OCI-LY3 (cell line): ENCODE data around the gene UBE2E2.

Experiments used
- H2AFZ ChIP-seq: fragments of 200-600, 300-600 bp; shearing (Covaris generic); 2 replicates; pipeline ENCODE4 v1.6.0; 2014; ENCODE audit warnings: antibody characterized with exemption, low read depth, low read length
- H3K27ac ChIP-seq: fragments of 200-600, 300-600 bp; sonication (generic); 2 replicates; pipeline ENCODE4 v1.5.1; 2014; ENCODE audit warnings: mild to moderate bottlenecking, low read length, moderate library complexity, mixed read lengths
- H3K27me3 ChIP-seq: fragments of 200-600, 300-600 bp; sonication (generic); 2 replicates; pipeline ENCODE4 v1.6.1; 2014; ENCODE audit warnings: low read depth, low read length, mixed read lengths
- H3K36me3 ChIP-seq: fragments of 200-600, 300-600 bp; sonication (generic); replicated peaks from 2 replicates; pipeline ENCODE3; 2014; ENCODE audit warnings: low read depth, low read length, mixed read lengths
- H3K4me1 ChIP-seq: fragments of 300-600, 200-600 bp; sonication (generic); 2 replicates; pipeline ENCODE4 v1.6.1; 2014; ENCODE audit warnings: low read length, mixed read lengths
- H3K4me2 ChIP-seq: fragments of 200-600, 300-600 bp; sonication (generic); 2 replicates; pipeline ENCODE4 v1.6.1; 2014; ENCODE audit warnings: low read length, mixed read lengths
- H3K4me3 ChIP-seq: fragments of 300-600, 200-600 bp; sonication (generic); 2 replicates; pipeline ENCODE4 v1.5.1; 2014; ENCODE audit warnings: antibody characterized with exemption, mild to moderate bottlenecking, low read length, moderate library complexity
- H3K79me2 ChIP-seq: fragments of 300-600, 200-600 bp; shearing (Covaris generic); 2 replicates; pipeline ENCODE4 v1.6.1; 2014; ENCODE audit warnings: mild to moderate bottlenecking, low read length, mixed read lengths
- H3K9ac ChIP-seq: fragments of 300-600, 200-600 bp; shearing (Covaris generic); 2 replicates; pipeline ENCODE4 v1.6.0; 2014; ENCODE audit warnings: mild to moderate bottlenecking, low read length, moderate library complexity
- H3K9me3 ChIP-seq: fragments of 200-600, 300-600 bp; shearing (Covaris generic); 2 replicates; pipeline ENCODE4 v1.6.1; 2014; ENCODE audit warnings: low read length, mixed read lengths; ENCODE audit not compliant: insufficient read depth
- H4K20me1 ChIP-seq: fragments of 200-600, 300-600 bp; sonication (generic); 2 replicates; pipeline ENCODE4 v1.6.1; 2016; ENCODE audit warnings: low read length, mixed read lengths; ENCODE audit not compliant: insufficient read depth
- CTCF ChIP-seq: fragments of 200-600, 300-600 bp; sonication (generic); IDR thresholded peaks from 2 replicates; pipeline ENCODE4 v1.5.1; 2014; ENCODE audit warnings: antibody characterized with exemption, low read length, low read depth
- EZH2phosphoT487 ChIP-seq: fragments of 200-600 bp; shearing (Covaris generic); IDR thresholded peaks from 2 replicates; pipeline ENCODE4 v1.6.1; 2018; ENCODE audit warnings: antibody characterized with exemption, mixed run types, low read depth

UBE2E2 gene

GRCh38 chr3:23383875-23384274 is 180.7 kb downstream of the UBE2E2 start:
- no peaks in the 10 kb centered on the region for H3K27me3 ChIP-seq
- no peak for TF ChIP-seq CTCF
- no peak for TF ChIP-seq EZH2phosphoT487
- H3K4me2 ChIP-seq: no peak overlapping the region
- H4K20me1 ChIP-seq: 0 out of 2 replicates have a peak, but pooled peaks cover 15% of the 10 kb centered on the region
- peaks cover 25% of the 10 kb centered on the region for H3K4me1 ChIP-seq
- no peak overlapping the region for H3K27ac ChIP-seq
- H3K36me3 ChIP-seq: no peaks in the 10 kb centered on the region
- no peak overlapping the region for H3K4me3 ChIP-seq
- no peak overlapping the region for H3K9ac ChIP-seq
- no peaks in the 10 kb centered on the region for H3K9me3 ChIP-seq
- peaks cover 21% of the 10 kb centered on the region for H3K79me2 ChIP-seq
- no peak overlapping the region for H2AFZ ChIP-seq

GRCh38 chr3:23385327-23385726 is 182.2 kb downstream of the UBE2E2 start:
- Histone ChIP-seq H3K79me2 (peaks cover 18% of the 10 kb centered on the region), H3K27ac (no peak overlapping the region), H3K36me3 (no peaks in the 10 kb centered on the region), H4K20me1 (peaks cover 25% of the 10 kb centered on the region), H2AFZ (no peak overlapping the region), H3K9me3 (no peaks in the 10 kb centered on the region), H3K27me3 (no peaks in the 10 kb centered on the region), H3K4me3 (no peak overlapping the region), H3K4me1 (peaks cover 39% of the 10 kb centered on the region), H3K4me2 (no peak overlapping the region), H3K9ac (no peak overlapping the region)
- no peak for TF ChIP-seq EZH2phosphoT487
- no peak for TF ChIP-seq CTCF

- no peak overlapping the region for H3K4me2 ChIP-seq
- H3K9me3 ChIP-seq: no peaks in the 10 kb centered on the region
- H4K20me1 ChIP-seq: peaks cover 28% of the 10 kb centered on the region
- H3K36me3 ChIP-seq: no peaks in the 10 kb centered on the region
- no peak overlapping the region for H3K27ac ChIP-seq
- H2AFZ ChIP-seq: no peak overlapping the region
- H3K9ac ChIP-seq: no peak overlapping the region
- H3K27me3 ChIP-seq: no peaks in the 10 kb centered on the region
- peaks cover 53% of the 10 kb centered on the region for H3K4me1 ChIP-seq
- peaks cover 18% of the 10 kb centered on the region for H3K79me2 ChIP-seq
- no peak overlapping the region for H3K4me3 ChIP-seq
- TF ChIP-seq EZH2phosphoT487 (no peak), CTCF (no peak)
Observed at GRCh38 chr3:23387286-23387918, 184.3 kb downstream of the UBE2E2 start.

- peak overlapping the region; percentile 97 for H3K4me2 ChIP-seq
- H3K36me3 ChIP-seq: no peaks in the 10 kb centered on the region
- H3K79me2 ChIP-seq: peaks cover 18% of the 10 kb centered on the region
- TF ChIP-seq CTCF: no peak
- TF ChIP-seq EZH2phosphoT487: no peak
- no peak overlapping the region for H2AFZ ChIP-seq
- peaks cover 28% of the 10 kb centered on the region for H4K20me1 ChIP-seq
- H3K9me3 ChIP-seq: no peaks in the 10 kb centered on the region
- peak overlapping the region; percentile 49 for H3K9ac ChIP-seq
- peak overlapping the region; percentile 70 for H3K4me3 ChIP-seq
- peaks cover 55% of the 10 kb centered on the region for H3K4me1 ChIP-seq
- peak overlapping the region; percentile 60 for H3K27ac ChIP-seq
- H3K27me3 ChIP-seq: no peaks in the 10 kb centered on the region
Observed at GRCh38 chr3:23389089-23389488, 186.0 kb downstream of the UBE2E2 start.
